ENCODE data around the gene GJB3. TPM values are rescaled to one million over a fixed set of nuclear protein-coding genes. Genes with fewer than 3 reads are reported as not detected.

The GJB3 gene
- total RNA-seq, 1 donor from 2014 or later, result 29.7 TPM

GRCh38 chr1:34784751-34785221, 3.8 kb downstream of the GJB3 start:
- no peak overlapping the region for H3K4me3 ChIP-seq (ENCODE audit: low read depth, low read length)
- no peaks in the 10 kb centered on the region for H3K27me3 ChIP-seq (ENCODE audit: control insufficient read depth, insufficient read depth, low read length)
- TF ChIP-seq CTCF (IDR thresholded peaks at IDR 0.05; ENCODE audit: insufficient read depth, low read length, poor library complexity, severe bottlenecking), result no peak
- no peak for DNase-seq (ENCODE audit: low read depth)
- no peaks in the 10 kb centered on the region for H3K36me3 ChIP-seq (ENCODE audit: control insufficient read depth, insufficient read depth, low read length)

GRCh38 chr1:34785231-34785874, 4.3 kb downstream of the GJB3 start:
- no peak for DNase-seq (ENCODE audit: low read depth)
- Histone ChIP-seq H3K27me3 (ENCODE audit: control insufficient read depth, insufficient read depth, low read length) (no peaks in the 10 kb centered on the region), H3K36me3 (ENCODE audit: control insufficient read depth, insufficient read depth, low read length) (no peaks in the 10 kb centered on the region), H3K4me3 (ENCODE audit: low read depth, low read length) (no peak overlapping the region)
- TF ChIP-seq CTCF (IDR thresholded peaks at IDR 0.05; ENCODE audit: insufficient read depth, low read length, poor library complexity, severe bottlenecking), result no peak

GRCh38 chr1:34785875-34786470, 5.0 kb downstream of the GJB3 start:
- Histone ChIP-seq H3K27me3 (ENCODE audit: control insufficient read depth, insufficient read depth, low read length) (peaks cover 3% of the 10 kb centered on the region), H3K4me3 (ENCODE audit: low read depth, low read length) (no peak overlapping the region), H3K36me3 (ENCODE audit: control insufficient read depth, insufficient read depth, low read length) (no peaks in the 10 kb centered on the region)
- no peak for DNase-seq (ENCODE audit: low read depth)
- TF ChIP-seq CTCF (IDR thresholded peaks at IDR 0.05; ENCODE audit: insufficient read depth, low read length, poor library complexity, severe bottlenecking), result no peak

GRCh38 chr1:34786521-34787325, 5.7 kb downstream of the GJB3 start:
- TF ChIP-seq CTCF (IDR thresholded peaks at IDR 0.05; ENCODE audit: insufficient read depth, low read length, poor library complexity, severe bottlenecking), result peak; percentile 87
- peaks cover 9% of the 10 kb centered on the region for H3K27me3 ChIP-seq (ENCODE audit: control insufficient read depth, insufficient read depth, low read length)
- no peak overlapping the region for H3K4me3 ChIP-seq (ENCODE audit: low read depth, low read length)
- H3K36me3 ChIP-seq (ENCODE audit: control insufficient read depth, insufficient read depth, low read length), result no peaks in the 10 kb centered on the region
- no peak for DNase-seq (ENCODE audit: low read depth)

GRCh38 chr1:34787461-34788420, 6.7 kb downstream of the GJB3 start:
- Histone ChIP-seq H3K27me3 (ENCODE audit: control insufficient read depth, insufficient read depth, low read length) (peaks cover 19% of the 10 kb centered on the region), H3K4me3 (ENCODE audit: low read depth, low read length) (no peak overlapping the region), H3K36me3 (ENCODE audit: control insufficient read depth, insufficient read depth, low read length) (no peaks in the 10 kb centered on the region)
- no peak for TF ChIP-seq CTCF (IDR thresholded peaks at IDR 0.05; ENCODE audit: insufficient read depth, low read length, poor library complexity, severe bottlenecking)
- DNase-seq (ENCODE audit: low read depth), result no peak

Data from kidney epithelial cell (primary cell).